Loucy (cell line): Measurements from ENCODE around the gene PCBP3.

Experiments
- H2AFZ ChIP-seq: fragments of 200-600 bp; sonication (generic); 2 replicates; pipeline ENCODE4 v1.6.0; 2016; ENCODE audit warnings: antibody characterized with exemption, mild to moderate bottlenecking, low read length, moderate library complexity
- H3F3A ChIP-seq: fragments of 200-600 bp; 2 replicates; pipeline ENCODE4 v1.6.0; 2016; ENCODE audit warnings: antibody characterized with exemption, low read depth, mild to moderate bottlenecking
- H3K27me3 ChIP-seq: fragments of 200-600 bp; sonication (generic); 2 replicates; pipeline ENCODE4 v1.6.1; 2014; ENCODE audit warnings: low read length, mild to moderate bottlenecking; ENCODE audit not compliant: insufficient read depth, poor library complexity, severe bottlenecking
- H3K36me3 ChIP-seq: fragments of 200-600 bp; sonication (generic); 2 replicates; pipeline ENCODE4 v1.6.1; 2016; ENCODE audit warnings: low read length; ENCODE audit not compliant: insufficient read depth
- H3K4me1 ChIP-seq: fragments of 200-600 bp; sonication (generic); 2 replicates; pipeline ENCODE4 v1.5.1; 2014; ENCODE audit warnings: low read length, mild to moderate bottlenecking; ENCODE audit not compliant: insufficient read depth, poor library complexity, severe bottlenecking
- H3K4me2 ChIP-seq: fragments of 200-600 bp; sonication (generic); 2 replicates; pipeline ENCODE4 v1.6.0; 2014; ENCODE audit warnings: antibody characterized with exemption, low read length, low read depth, mild to moderate bottlenecking; ENCODE audit not compliant: poor library complexity, severe bottlenecking
- H3K4me3 ChIP-seq: fragments of 200-600 bp; sonication (generic); 2 replicates; pipeline ENCODE4 v1.5.1; 2014; ENCODE audit warnings: low read length, mild to moderate bottlenecking, mixed read lengths; ENCODE audit not compliant: poor library complexity, severe bottlenecking
- H3K79me2 ChIP-seq: fragments of 200-600 bp; sonication (generic); 2 replicates; pipeline ENCODE4 v1.6.1; 2014; ENCODE audit warnings: low read length; ENCODE audit not compliant: insufficient read depth
- H3K9ac ChIP-seq: fragments of 200-600 bp; sonication (generic); 2 replicates; pipeline ENCODE4 v1.6.0; 2014; ENCODE audit warnings: mild to moderate bottlenecking, low read depth, low read length, moderate library complexity; ENCODE audit not compliant: poor library complexity, severe bottlenecking
- H3K9me2 ChIP-seq: fragments of 200-600 bp; sonication (generic); replicated peaks from 2 replicates; pipeline ENCODE4 v1.6.1; 2016; ENCODE audit warnings: low read depth, low read length, mixed read lengths
- H3K9me3 ChIP-seq: fragments of 200-600 bp; sonication (generic); 2 replicates; pipeline ENCODE4 v1.6.1; 2014; ENCODE audit warnings: mild to moderate bottlenecking, antibody characterized with exemption, low read length, low read depth; ENCODE audit not compliant: insufficient read depth
- H4K20me1 ChIP-seq: fragments of 200-600 bp; sonication (generic); 2 replicates; pipeline ENCODE4 v1.6.0; 2014; ENCODE audit warnings: antibody characterized with exemption, low read length, mild to moderate bottlenecking; ENCODE audit not compliant: insufficient read depth, poor library complexity, severe bottlenecking
- CTCF ChIP-seq: fragments of 200-600 bp; sonication (generic); conservative IDR thresholded peaks from 2 replicates; pipeline ENCODE4 v1.5.1; 2014; ENCODE audit warnings: mild to moderate bottlenecking, antibody characterized with exemption, low read length
- EZH2phosphoT487 ChIP-seq: fragments of 200-600 bp; IDR thresholded peaks from 2 replicates; pipeline ENCODE4 v1.6.1; 2018; ENCODE audit warnings: antibody characterized with exemption, mild to moderate bottlenecking, moderate library complexity, borderline replicate concordance

Gene PCBP3

GRCh38 chr21:45863267-45863666 lies 219.7 kb downstream of the PCBP3 start:
- Histone ChIP-seq H3K79me2 (no peaks in the 10 kb centered on the region), H2AFZ (no peak overlapping the region), H4K20me1 (no peaks in the 10 kb centered on the region), H3K4me1 (peaks cover 23% of the 10 kb centered on the region), H3K4me3 (no peak overlapping the region), H3K36me3 (no peaks in the 10 kb centered on the region), H3K9me2 (no peaks in the 10 kb centered on the region), H3K9ac (no peak overlapping the region), H3F3A (no peaks in the 10 kb centered on the region), H3K4me2 (no peak overlapping the region), H3K27me3 (no peaks in the 10 kb centered on the region), H3K9me3 (no peaks in the 10 kb centered on the region)
- TF ChIP-seq CTCF (no peak), EZH2phosphoT487 (no peak)

GRCh38 chr21:45863751-45864150 lies 220.2 kb downstream of the PCBP3 start:
- no peak for TF ChIP-seq CTCF
- no peak for TF ChIP-seq EZH2phosphoT487
- H3K4me2 ChIP-seq: no peak overlapping the region
- no peaks in the 10 kb centered on the region for H3K36me3 ChIP-seq
- H4K20me1 ChIP-seq: no peaks in the 10 kb centered on the region
- H3K4me1 ChIP-seq: peaks cover 26% of the 10 kb centered on the region
- H3K27me3 ChIP-seq: no peaks in the 10 kb centered on the region
- H3K9me2 ChIP-seq: no peaks in the 10 kb centered on the region
- no peaks in the 10 kb centered on the region for H3K79me2 ChIP-seq
- H3K4me3 ChIP-seq: no peak overlapping the region
- no peak overlapping the region for H3K9ac ChIP-seq
- no peak overlapping the region for H2AFZ ChIP-seq
- no peaks in the 10 kb centered on the region for H3K9me3 ChIP-seq
- H3F3A ChIP-seq: no peaks in the 10 kb centered on the region

GRCh38 chr21:45864436-45864835 lies 220.9 kb downstream of the PCBP3 start:
- Histone ChIP-seq H3K4me1 (peaks cover 26% of the 10 kb centered on the region), H3K9ac (no peak overlapping the region), H3K36me3 (no peaks in the 10 kb centered on the region), H3K4me2 (no peak overlapping the region), H3K9me2 (no peaks in the 10 kb centered on the region), H3K9me3 (no peaks in the 10 kb centered on the region), H3K79me2 (no peaks in the 10 kb centered on the region), H3K4me3 (no peak overlapping the region), H3K27me3 (no peaks in the 10 kb centered on the region), H2AFZ (no peak overlapping the region), H3F3A (no peaks in the 10 kb centered on the region), H4K20me1 (no peaks in the 10 kb centered on the region)
- TF ChIP-seq CTCF (no peak), EZH2phosphoT487 (no peak)
